HL-60 (cell line): ENCODE data around the gene PJA1.

Experiments used
- GABPA ChIP-seq: IDR thresholded peaks from 2 replicates; pipeline ENCODE4 v1.6.1; 2012; ENCODE audit warnings: low read depth
- TF ChIP-seq, protein P1 (sequence below): IDR thresholded peaks from one replicate; pipeline ENCODE4 v1.5.1; 2011; ENCODE audit warnings: low read length, control low read depth, inconsistent platforms; ENCODE audit not compliant: insufficient read depth
- TF ChIP-seq, protein P2 (sequence below): IDR thresholded peaks from 2 replicates; pipeline ENCODE4 v1.6.1; 2012; ENCODE audit warnings: low read depth; ENCODE audit not compliant: insufficient replicate concordance

DNA sequence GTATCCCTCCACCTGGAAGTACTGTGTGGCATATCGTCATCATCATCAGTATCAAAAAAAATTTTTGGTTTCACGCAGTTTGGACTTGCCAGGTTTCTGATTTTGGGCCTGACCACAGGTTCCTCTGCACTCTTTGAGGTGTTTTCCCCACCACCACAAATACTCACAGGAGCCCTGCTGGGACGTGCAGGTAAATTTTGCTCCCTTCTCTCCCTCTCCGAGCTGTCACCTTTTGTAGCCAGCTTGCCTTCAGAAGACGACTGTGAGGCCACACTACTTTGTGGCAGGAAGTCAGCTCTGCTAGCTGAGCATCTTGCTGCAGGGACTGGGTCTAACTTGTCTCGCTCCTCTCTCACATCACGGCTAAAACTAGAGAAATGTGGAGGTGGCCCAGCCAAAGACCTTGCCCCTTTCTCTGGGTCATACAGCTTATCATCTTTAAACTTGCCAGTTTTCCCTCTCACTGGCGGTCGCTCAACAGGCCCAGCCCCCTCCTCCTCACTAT lies 2.8 kb downstream of the PJA1 start:
- TF ChIP-seq, protein P1, sequence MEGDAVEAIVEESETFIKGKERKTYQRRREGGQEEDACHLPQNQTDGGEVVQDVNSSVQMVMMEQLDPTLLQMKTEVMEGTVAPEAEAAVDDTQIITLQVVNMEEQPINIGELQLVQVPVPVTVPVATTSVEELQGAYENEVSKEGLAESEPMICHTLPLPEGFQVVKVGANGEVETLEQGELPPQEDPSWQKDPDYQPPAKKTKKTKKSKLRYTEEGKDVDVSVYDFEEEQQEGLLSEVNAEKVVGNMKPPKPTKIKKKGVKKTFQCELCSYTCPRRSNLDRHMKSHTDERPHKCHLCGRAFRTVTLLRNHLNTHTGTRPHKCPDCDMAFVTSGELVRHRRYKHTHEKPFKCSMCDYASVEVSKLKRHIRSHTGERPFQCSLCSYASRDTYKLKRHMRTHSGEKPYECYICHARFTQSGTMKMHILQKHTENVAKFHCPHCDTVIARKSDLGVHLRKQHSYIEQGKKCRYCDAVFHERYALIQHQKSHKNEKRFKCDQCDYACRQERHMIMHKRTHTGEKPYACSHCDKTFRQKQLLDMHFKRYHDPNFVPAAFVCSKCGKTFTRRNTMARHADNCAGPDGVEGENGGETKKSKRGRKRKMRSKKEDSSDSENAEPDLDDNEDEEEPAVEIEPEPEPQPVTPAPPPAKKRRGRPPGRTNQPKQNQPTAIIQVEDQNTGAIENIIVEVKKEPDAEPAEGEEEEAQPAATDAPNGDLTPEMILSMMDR, result no peak
- TF ChIP-seq GABPA, result no peak
- TF ChIP-seq, protein P2, sequence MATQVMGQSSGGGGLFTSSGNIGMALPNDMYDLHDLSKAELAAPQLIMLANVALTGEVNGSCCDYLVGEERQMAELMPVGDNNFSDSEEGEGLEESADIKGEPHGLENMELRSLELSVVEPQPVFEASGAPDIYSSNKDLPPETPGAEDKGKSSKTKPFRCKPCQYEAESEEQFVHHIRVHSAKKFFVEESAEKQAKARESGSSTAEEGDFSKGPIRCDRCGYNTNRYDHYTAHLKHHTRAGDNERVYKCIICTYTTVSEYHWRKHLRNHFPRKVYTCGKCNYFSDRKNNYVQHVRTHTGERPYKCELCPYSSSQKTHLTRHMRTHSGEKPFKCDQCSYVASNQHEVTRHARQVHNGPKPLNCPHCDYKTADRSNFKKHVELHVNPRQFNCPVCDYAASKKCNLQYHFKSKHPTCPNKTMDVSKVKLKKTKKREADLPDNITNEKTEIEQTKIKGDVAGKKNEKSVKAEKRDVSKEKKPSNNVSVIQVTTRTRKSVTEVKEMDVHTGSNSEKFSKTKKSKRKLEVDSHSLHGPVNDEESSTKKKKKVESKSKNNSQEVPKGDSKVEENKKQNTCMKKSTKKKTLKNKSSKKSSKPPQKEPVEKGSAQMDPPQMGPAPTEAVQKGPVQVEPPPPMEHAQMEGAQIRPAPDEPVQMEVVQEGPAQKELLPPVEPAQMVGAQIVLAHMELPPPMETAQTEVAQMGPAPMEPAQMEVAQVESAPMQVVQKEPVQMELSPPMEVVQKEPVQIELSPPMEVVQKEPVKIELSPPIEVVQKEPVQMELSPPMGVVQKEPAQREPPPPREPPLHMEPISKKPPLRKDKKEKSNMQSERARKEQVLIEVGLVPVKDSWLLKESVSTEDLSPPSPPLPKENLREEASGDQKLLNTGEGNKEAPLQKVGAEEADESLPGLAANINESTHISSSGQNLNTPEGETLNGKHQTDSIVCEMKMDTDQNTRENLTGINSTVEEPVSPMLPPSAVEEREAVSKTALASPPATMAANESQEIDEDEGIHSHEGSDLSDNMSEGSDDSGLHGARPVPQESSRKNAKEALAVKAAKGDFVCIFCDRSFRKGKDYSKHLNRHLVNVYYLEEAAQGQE, result no peak
